ENCODE data around the gene SOSTDC1.

Gene SOSTDC1

DNA sequence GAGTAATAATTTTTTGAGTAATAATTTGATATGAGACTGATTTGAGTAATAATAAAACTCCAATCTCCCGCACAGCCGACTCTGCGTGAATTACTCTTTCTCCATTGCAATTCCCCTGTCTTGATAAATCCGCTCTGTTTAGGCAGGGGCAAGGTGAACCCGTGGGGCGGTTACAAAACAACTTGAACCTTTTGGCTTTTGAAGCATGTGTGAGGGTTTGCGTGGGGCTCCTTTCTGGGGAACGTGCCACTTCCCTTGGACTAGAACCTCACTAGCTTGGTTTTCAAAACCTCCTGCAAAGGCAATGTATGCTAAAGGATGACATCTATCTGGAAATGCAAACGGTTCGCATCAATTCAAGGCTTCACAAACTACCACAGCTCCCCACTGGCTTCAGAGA, 45.7 kb downstream of the SOSTDC1 start:
- TF ChIP-seq, protein P1, sequence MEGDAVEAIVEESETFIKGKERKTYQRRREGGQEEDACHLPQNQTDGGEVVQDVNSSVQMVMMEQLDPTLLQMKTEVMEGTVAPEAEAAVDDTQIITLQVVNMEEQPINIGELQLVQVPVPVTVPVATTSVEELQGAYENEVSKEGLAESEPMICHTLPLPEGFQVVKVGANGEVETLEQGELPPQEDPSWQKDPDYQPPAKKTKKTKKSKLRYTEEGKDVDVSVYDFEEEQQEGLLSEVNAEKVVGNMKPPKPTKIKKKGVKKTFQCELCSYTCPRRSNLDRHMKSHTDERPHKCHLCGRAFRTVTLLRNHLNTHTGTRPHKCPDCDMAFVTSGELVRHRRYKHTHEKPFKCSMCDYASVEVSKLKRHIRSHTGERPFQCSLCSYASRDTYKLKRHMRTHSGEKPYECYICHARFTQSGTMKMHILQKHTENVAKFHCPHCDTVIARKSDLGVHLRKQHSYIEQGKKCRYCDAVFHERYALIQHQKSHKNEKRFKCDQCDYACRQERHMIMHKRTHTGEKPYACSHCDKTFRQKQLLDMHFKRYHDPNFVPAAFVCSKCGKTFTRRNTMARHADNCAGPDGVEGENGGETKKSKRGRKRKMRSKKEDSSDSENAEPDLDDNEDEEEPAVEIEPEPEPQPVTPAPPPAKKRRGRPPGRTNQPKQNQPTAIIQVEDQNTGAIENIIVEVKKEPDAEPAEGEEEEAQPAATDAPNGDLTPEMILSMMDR (IDR thresholded peaks at IDR 0.05; ENCODE audit: extremely low read depth, missing control alignments): no peak
- no peak for DNase-seq (ENCODE audit: low spot score)

DNA sequence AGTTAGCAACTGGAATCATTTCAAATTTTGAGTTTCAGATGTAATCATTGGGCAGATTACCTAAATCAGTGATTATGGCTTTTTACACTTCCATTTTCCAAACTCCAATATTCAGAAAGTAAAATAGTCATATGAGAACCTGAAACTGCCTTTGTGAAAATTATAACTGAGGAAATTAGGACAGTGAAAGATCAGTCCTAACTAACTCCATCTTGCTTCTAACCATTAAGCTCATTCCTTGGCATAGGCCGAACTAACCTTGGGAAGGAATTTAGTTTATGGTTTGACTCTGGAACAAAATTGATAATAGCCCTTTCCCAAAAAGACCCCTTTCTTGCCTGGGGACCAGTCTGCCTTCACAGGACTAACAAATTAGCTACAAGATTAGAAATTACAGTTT, 46.4 kb downstream of the SOSTDC1 start:
- no peak for DNase-seq (ENCODE audit: low spot score)
- TF ChIP-seq, protein P1 (IDR thresholded peaks at IDR 0.05; ENCODE audit: extremely low read depth, missing control alignments): no peak

DNA sequence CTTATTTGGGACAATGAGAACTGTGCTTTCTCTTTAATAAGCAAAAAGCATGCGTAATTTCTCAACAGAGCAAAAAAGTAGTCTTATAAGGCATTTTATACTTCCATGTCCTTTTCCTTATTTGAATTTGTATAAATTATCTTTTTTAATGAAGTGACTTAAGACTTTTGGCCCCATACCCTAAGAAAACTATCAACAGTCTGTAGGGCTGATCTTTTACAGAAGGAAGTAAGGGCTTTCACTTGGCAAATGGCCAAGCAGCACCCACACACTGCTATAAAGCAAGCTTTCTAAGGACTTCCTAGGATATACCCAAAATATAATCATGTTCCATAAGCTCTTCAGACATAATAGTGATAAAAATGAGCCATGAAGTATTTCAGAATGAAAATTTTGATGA, 47.6 kb downstream of the SOSTDC1 start:
- no peak for DNase-seq (ENCODE audit: low spot score)
- TF ChIP-seq, protein P1 (IDR thresholded peaks at IDR 0.05; ENCODE audit: extremely low read depth, missing control alignments): no peak

DNA sequence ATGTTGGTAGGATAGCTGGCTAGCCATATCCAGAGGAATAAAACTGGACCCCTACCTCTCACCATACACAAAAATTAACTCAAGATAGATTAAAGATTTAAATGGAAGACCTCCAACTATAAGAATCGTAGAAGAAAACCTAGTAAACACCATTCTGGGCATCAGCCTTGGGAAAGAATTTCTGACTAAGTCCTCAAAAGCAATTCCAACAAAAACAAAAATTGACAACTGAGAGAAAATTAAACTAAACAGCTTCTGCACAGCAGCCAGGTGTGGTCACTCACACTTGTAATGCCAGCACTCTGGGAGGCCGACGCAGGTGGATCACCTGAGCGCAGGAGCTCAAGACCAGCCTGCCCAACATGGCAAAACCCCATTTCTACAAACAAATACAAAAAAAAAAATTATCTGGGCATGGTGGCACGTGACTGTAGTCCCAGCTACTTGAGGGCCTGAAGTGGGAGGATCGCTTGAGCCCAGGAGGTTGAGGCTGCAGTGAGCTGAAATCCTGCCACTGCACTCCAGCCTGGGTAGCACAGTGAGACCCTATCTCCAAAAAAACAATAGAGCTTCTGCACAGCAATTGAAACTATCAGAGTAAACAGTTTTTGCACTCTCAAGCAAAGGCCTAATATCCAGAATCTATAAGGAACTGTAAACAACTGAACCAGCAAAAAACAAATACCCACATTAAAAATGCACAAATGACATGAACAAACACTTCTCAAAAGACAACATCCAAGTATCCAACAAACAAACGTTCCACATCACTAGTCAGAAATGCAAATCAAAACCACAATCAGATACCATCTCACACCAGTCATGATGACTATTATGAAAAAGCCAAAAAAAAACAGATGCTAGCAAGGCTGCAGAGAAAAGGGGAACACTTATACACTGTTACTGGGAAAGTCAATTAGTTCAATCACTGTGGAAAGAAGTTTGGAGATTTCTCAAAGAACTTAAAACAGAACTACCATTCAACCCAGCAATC, 49.0 kb downstream of the SOSTDC1 start:
- no peak for DNase-seq (ENCODE audit: low spot score)

DNA sequence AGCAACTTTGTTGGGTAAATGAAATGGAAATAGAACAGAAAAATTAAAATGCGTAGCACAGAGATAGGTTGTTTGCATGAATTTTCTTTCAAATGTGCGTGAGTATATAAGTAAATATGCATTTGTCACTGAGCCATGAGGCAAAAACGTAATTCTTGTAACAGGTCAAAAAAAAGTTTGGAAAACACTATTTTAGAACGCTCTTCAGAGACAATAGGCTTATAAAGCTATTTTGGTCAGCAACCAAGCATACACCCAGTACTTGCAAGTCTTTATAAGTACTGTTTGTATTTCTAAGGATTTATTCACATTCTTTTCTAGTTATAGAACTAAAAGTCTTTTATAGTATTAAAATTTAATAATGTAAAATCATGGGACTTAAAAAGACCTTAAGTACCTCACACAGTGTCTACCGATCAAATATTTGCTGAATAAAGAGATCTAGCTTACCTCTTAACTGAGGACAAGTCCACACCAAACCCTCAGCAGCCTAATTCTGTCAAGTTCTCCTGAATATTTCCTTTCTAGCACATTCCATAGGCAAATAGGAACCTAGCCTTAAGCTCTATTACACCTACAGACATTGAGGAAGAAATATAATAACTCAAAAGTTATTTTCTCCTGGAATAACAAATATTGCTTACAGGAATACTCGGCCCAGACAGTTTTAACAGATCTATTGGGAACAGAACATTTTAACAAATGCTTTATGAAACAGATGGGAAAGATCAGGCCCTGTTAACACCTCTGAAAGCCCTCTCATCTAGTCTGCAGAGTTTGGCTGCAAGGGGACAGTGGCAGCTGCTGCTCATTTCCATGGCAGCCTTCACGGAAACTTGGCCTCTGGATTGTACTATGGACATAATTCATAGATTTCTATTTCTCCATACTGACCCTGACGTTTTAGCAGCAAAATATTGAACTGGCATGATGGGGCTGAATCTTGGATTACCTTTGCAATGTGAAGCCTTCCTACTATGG, 53.0 kb downstream of the SOSTDC1 start:
- TF ChIP-seq, protein P1 (IDR thresholded peaks at IDR 0.05; ENCODE audit: extremely low read depth, missing control alignments): no peak
- DNase-seq (ENCODE audit: low spot score): no peak

More for the DNA sequence above, 49.0 kb downstream of the SOSTDC1 start:
- TF ChIP-seq, protein P1 (IDR thresholded peaks at IDR 0.05; ENCODE audit: extremely low read depth, missing control alignments): no peak

Data from GM20000 (cell line).